Activated naive CD8-positive, alpha-beta T cell (primary cell): ENCODE measurements around the gene FCN2.

Source experiments
- H3K27ac Mint-ChIP-seq: one replicate; pipeline ENCODE4 v1.8.0; 2021; ENCODE audit warnings: mixed read lengths
- H3K27me3 Mint-ChIP-seq: one replicate; pipeline ENCODE4 v1.8.0; 2021; ENCODE audit warnings: mixed read lengths
- H3K36me3 Mint-ChIP-seq: one replicate; pipeline ENCODE4 v1.8.0; 2021; ENCODE audit warnings: mixed read lengths
- H3K4me1 Mint-ChIP-seq: one replicate; pipeline ENCODE4 v1.8.0; 2021; ENCODE audit warnings: low read depth, mixed read lengths
- H3K4me3 Mint-ChIP-seq: one replicate; pipeline ENCODE4 v1.8.0; 2021; ENCODE audit warnings: mild to moderate bottlenecking, mixed read lengths
- H3K9me3 Mint-ChIP-seq: one replicate; pipeline ENCODE4 v1.8.0; 2021; ENCODE audit warnings: low read depth, mixed read lengths

The FCN2 gene

DNA sequence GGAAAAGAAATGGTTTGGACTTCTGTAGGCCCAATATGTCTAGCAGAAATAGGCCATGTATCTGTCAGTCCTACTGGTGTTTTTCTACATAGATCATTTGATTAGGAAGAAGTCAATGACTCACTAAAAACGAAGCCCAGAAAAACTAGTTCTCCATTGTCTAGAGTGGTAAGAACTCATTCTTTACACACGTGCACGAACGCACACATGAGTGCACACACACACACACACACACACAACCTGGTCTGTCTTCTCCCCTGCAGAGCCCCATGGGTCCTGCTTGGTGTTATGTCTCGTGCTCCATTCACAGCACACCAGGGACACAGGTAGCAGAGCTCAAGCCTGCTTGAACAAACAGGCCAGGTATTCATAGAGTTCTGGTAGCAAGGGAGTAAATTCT, 52.0 kb downstream of the FCN2 start:
- Mint-ChIP-seq H3K4me1 (no peaks in the 10 kb centered on the region), H3K4me3 (no peak overlapping the region), H3K9me3 (no peaks in the 10 kb centered on the region), H3K36me3 (no peaks in the 10 kb centered on the region), H3K27ac (no peak overlapping the region), H3K27me3 (peaks cover 14% of the 10 kb centered on the region)

GRCh38 chr9:134933076-134933659, 52.6 kb downstream of the FCN2 start:
- Mint-ChIP-seq H3K27ac (no peak overlapping the region), H3K4me3 (no peak overlapping the region), H3K4me1 (no peaks in the 10 kb centered on the region), H3K9me3 (no peaks in the 10 kb centered on the region), H3K36me3 (no peaks in the 10 kb centered on the region), H3K27me3 (peaks cover 14% of the 10 kb centered on the region)

GRCh38 chr9:134935056-134935640, 54.5 kb downstream of the FCN2 start:
- Mint-ChIP-seq H3K4me1 (no peaks in the 10 kb centered on the region), H3K4me3 (no peak overlapping the region), H3K27ac (no peak overlapping the region), H3K36me3 (no peaks in the 10 kb centered on the region), H3K27me3 (peaks cover 10% of the 10 kb centered on the region), H3K9me3 (no peaks in the 10 kb centered on the region)

DNA sequence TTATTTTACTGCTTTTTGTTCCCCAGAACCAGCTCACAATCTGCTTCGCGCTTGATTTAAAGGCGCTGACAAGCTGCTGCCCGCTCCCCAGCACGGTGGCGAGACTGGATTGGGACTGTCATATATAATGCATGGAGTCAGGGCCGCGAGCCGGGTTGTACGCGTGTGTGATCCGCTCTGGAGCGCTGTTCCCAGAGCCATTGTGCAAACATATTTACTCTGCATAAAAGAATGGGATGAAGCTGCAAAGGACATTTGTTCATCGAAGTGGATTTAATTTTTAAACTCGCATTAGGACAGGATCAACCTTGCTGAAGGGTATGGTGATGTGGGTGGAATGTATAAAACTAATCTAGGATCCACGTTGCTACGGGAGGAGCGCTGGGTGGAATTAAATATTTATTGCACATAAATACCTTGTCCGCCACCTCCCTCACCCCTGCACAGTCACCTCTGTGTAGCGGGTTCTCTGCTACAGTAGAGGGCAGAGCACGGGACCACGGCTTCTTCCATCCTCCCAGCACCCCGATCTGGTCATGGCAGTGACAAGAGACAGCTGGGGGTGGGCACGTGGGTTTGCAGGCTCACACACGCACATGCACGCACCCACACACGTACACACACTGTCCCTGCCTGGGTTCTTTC, 55.2 kb downstream of the FCN2 start:
- no peak overlapping the region for H3K27ac Mint-ChIP-seq
- H3K4me1 Mint-ChIP-seq, result no peaks in the 10 kb centered on the region

GRCh38 chr9:134936346-134937163, 55.9 kb downstream of the FCN2 start:
- Mint-ChIP-seq H3K27ac (no peak overlapping the region), H3K27me3 (peaks cover 8% of the 10 kb centered on the region), H3K9me3 (no peaks in the 10 kb centered on the region), H3K4me3 (no peak overlapping the region), H3K4me1 (no peaks in the 10 kb centered on the region), H3K36me3 (no peaks in the 10 kb centered on the region)

More for the DNA sequence above, 55.2 kb downstream of the FCN2 start:
- H3K27me3 Mint-ChIP-seq, result peaks cover 8% of the 10 kb centered on the region
- H3K4me3 Mint-ChIP-seq, result no peak overlapping the region
- H3K36me3 Mint-ChIP-seq, result no peaks in the 10 kb centered on the region
- H3K9me3 Mint-ChIP-seq, result no peaks in the 10 kb centered on the region
